Astrocyte (in vitro differentiated cells and primary cell): ENCODE results near the gene RPL28.

Experiments
- CTCF ChIP-seq: IDR thresholded peaks from 2 replicates; pipeline ENCODE4 v1.5.1; 2011; ENCODE audit warnings: low read depth, mild to moderate bottlenecking, inconsistent platforms, low read length, moderate library complexity; ENCODE audit not compliant: insufficient read depth
- EZH2 ChIP-seq: IDR thresholded peaks from 2 replicates; pipeline ENCODE4 v1.6.1; 2012; ENCODE audit warnings: mild to moderate bottlenecking, low read length, inconsistent platforms; ENCODE audit not compliant: insufficient read depth

- TF ChIP-seq CTCF = no peak
- no peak for TF ChIP-seq EZH2
Observed at GRCh38 chr19:55373306-55373992, 12.3 kb upstream of the RPL28 start.
